HG02970 (cell line): Measurements from ENCODE around the gene PDE6G.
A peak's percentile ranks its signal among the peaks of the same experiment; 100 is the strongest.

Source experiments
- ATAC-seq: cut with Tn5 transposase; IDR thresholded peaks from one replicate; pipeline ENCODE4 v1.9.1; 2021; ENCODE audit warnings: mild to moderate bottlenecking, moderate library complexity, moderate number of reproducible peaks; ENCODE audit not compliant: unreplicated experiment, low FRiP score

PDE6G gene

GRCh38 chr17:81656118-81656743 is at the start of gene PDE6G:
Gene PDE6G, minus strand, starts transcription at chr17:81656542. Its CDS starts 3,237 bp downstream, at chr17:81653305.
- no peak for ATAC-seq

GRCh38 chr17:81705518-81706231 is 49.3 kb upstream of the PDE6G start:
- ATAC-seq, result no peak

GRCh38 chr17:81703747-81704654 is 47.7 kb upstream of the PDE6G start:
- ATAC-seq, result no peak

GRCh38 chr17:81702934-81703746 is 46.8 kb upstream of the PDE6G start, which contains the start of gene MRPL12:
Gene MRPL12, plus strand, starts transcription at chr17:81703367. Its CDS starts 135 bp downstream, at chr17:81703502.
- ATAC-seq, result peak; percentile 84

- no peak for ATAC-seq
Measured at GRCh38 chr17:81701288-81702071, 45.1 kb upstream of the PDE6G start.

- no peak for ATAC-seq
Measured at GRCh38 chr17:81700353-81701287, 44.3 kb upstream of the PDE6G start.

- ATAC-seq, result no peak
Measured at GRCh38 chr17:81697261-81698044, 41.1 kb upstream of the PDE6G start.

GRCh38 chr17:81696218-81696941 is 40.0 kb upstream of the PDE6G start:
- no peak for ATAC-seq

- ATAC-seq, result no peak
Measured at GRCh38 chr17:81695801-81696200, 39.5 kb upstream of the PDE6G start.

GRCh38 chr17:81695211-81695610 is 38.9 kb upstream of the PDE6G start:
- no peak for ATAC-seq

- no peak for ATAC-seq
Measured at GRCh38 chr17:81694810-81695209, 38.5 kb upstream of the PDE6G start.

GRCh38 chr17:81693509-81694210 is 37.3 kb upstream of the PDE6G start:
- no peak for ATAC-seq

- ATAC-seq, result no peak
Measured at GRCh38 chr17:81691608-81692007, 35.3 kb upstream of the PDE6G start.

GRCh38 chr17:81691196-81691595 is 34.9 kb upstream of the PDE6G start:
- ATAC-seq, result no peak

GRCh38 chr17:81690549-81690948 is 34.2 kb upstream of the PDE6G start:
- no peak for ATAC-seq

GRCh38 chr17:81690066-81690465 is 33.7 kb upstream of the PDE6G start:
- no peak for ATAC-seq
